HG03442 (cell line): Measurements from ENCODE around the gene DCP2.

Source experiments
- ATAC-seq: cut with Tn5 transposase; IDR thresholded peaks from one replicate; pipeline ENCODE4 v1.9.1; 2021; ENCODE audit warnings: mild to moderate bottlenecking, moderate library complexity; ENCODE audit not compliant: unreplicated experiment

The DCP2 gene

DNA sequence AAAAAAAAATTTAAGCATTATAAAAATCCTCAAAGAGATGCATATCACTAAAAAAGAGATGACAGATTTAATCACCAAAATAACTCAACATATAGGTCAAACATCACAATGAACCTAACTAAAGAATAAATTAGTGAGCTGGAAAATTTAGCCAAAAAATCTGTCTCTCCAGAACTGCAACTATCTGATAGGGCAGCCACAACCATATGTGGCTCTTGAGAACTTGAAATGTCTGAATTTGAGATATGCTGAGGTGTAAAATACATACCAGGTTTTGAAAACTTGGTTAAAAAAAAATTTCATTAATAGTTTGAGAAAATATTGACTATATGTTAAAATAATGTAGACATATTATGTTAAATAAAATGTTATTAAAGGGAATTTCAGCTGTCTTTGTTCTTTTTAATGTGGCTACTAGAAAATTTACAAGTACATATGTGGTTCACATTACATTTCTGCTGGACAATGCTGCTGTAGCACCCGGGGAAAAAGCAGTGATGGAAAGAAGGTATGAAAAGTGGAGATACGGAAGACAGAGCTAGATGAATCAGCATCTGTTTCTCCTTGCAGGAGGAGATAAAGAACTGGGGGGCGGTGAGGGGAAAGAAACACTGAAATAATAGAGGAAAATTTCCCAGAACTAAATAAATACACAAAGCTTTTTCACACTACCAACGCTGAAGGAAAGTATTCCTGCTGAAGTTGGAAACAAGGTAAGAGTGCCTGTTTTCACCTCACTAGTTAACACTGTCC lies 66.1 kb downstream of the DCP2 start:
- ATAC-seq: no peak

DNA sequence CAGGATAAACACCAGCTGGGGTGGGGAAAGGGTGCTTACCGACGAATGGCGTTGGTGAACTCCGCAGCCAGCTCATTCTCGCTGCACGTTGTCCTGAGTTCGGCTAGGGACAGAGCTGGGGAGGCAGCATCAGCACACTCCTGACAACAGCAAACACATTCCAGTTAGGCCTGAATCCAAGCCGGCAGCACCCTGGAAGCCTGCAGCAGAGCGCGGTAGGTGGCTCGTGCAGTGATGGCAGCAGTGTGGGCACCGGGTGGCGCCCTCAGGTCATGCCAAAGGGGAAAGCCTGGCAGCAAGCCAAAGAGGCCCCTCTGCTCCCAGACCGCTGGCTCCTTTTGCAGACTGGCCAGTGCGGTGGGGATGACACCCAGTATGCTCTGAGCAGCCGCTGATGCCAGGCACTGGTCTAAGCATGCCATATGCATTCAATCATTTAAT lies 66.9 kb downstream of the DCP2 start:
- no peak for ATAC-seq

DNA sequence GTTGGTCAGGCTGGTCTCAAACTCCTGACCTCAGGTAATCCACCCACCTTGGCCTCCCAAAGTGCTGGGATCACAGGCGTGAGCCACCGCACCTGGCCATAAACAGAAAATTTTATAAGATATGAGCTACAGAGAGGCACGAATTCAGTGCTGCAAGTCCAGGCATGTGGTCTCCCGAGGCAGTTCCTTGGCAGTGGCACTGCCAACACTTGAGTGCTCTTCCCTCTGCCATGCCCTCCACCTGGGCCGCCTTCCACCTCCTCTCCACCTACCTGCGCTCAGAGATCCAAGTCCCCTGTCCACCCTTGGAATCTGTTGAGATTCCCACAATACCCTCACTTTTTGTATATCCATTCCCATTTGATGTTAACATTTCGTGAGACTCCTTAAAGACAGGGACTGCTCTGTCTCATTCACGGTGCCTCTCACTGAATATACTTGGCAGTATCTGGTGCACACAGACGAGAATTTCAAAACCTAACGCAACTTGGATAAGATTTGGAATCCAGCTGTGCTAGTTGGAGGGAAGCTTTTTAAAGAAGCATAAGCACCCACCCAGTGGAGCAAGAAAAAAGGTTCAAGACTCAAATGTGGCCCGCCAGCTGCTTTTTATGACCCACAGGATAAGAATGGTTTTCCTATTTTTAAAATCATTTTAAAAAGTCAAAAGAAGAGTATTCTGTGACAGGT lies 68.3 kb downstream of the DCP2 start:
- ATAC-seq: no peak

DNA sequence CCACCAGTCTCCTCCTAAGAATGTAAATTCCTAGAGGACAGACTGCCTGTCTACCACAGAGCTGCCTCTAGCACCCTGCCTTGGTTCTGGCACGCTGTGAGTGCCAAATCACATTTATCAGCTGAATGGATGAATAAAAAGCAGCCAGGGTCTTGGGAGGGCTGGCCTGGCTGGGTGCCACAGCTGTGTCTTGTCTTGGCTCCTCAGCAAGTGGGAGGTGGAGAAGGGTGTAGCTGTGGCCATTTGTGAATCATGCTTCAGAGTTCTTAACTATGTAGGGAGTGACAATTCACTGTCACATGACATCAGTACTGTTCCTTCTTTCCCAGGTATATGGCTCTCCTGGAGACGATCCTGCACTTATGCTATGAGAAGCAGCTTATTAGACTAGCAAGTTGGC lies 70.6 kb downstream of the DCP2 start:
- ATAC-seq: no peak

DNA sequence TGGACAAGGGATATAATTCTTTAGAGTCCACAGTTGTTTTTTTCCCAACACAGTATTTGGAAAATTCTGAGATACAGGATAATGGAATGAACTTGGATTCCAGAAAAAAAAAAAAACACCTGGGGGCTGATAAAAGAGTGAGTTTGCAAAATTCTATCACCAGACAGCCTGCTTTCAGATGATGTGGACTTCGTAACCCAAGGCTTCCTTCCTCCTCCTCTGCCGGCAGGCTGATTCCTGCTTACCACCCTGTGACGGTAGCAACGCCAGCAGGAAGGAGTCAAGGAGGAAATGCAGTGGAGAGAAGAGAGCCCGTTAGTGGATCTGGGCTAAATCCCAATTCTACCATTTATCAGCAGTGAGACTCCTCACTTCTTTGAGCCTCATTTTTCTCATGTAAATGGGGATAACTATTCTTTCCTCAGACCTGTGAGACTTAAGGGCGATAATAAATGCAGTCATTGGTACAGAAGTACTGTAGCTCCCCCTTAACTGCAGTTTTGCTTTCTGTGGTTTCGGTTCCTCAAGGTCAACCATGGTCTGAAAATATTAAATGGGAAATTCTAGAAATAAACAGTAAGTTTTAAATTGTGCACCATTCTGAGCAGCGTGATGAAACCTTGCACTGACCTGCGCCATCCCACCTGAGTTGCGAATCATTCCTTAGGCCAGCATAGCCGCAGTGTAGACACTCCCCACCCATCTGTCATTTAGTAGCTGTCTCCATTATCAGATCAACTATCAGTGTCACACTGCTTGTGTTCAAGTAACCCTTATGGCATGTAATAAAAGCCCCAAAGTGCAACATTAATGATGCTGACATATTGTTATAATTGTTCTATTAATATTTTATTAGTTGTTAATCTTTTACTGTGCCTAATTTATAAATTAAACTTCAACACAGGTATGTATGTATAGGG lies 71.4 kb downstream of the DCP2 start:
- peak; percentile 82 for ATAC-seq

DNA sequence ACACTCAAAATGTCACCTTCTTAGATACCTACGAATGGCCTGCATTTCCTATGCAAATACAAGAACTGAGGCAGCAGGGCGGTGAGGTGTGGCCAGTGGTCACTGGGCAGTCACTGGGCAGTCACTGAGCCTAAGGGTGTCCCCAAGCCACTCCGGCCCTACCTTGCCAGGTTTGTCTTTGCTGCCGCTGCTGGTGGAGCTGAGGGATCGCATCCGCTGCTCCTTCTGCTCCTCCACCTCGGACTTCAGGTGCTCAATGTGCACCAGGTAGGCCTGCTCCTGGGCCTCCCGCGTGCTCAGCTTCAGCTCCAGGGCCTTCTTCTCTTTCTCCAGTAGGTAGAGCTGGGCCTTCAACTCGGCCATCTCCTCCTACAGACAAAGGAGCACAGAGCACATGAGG lies 72.3 kb downstream of the DCP2 start:
- no peak for ATAC-seq

DNA sequence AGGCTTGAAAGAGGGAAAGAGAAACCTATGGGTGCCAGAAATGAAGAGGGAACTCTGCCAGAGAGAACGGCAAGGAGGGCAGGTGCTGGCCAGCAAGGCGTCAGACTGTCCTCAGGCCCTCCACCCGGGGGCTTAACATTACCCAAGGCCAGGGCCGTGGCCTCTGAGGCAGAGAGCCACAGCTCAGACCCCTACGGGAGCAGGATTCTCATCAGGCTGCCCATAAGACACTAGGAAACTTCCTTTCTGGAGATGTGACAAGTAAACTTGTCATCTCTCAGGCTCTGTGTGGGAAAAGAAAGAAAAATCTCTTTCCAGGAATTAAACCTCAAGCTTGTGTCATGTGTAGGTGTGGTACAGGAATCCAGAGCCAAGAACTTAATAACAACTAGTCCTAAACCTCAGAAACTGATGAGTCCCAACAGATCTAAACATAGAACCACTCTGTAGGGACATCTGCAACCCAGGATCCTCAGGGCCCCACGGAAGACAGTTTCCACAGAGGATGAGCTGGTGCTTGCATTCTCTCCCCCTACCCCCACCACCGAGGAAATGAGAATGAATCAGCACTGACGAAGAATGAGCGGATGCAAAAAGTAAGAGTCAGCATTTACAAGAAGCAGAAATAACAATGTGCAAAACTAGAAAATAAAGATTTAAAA lies 74.3 kb downstream of the DCP2 start:
- ATAC-seq: no peak

DNA sequence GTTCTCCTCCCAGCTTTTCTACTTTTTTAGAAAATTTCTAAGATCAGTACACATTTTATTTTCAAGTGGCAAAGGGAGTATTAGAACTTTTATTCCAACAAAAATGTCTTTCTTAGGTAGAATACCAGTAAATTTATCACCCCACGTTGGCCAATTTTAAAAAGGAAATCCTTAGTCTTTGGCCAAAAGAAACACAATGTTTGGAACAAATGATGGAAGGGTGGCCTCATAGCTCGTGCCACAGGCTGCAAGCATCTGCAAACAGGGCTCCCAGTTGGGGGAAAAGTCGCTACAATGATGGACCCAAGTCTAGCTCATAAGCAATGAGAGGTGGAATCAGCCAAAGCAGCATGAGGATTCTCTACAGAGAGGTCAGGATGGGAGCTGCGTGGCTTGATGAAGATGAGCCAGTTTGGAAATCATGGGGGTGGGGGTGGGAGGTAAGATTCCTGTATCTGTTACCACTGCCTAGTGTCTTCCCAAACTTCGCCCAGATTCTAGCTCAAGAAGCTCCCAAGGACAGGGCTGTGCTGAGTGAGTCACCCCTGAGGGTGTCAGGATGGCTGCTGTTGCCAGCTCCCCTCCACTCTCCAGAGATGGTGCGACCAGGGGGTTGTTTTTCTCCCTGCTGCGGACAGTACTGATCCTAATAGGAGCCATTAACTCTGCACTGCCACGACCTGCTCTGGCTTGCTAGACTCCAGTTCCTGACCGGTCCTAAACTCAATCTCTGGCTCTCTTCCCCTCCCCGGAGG lies 75.6 kb downstream of the DCP2 start:
- ATAC-seq: no peak

DNA sequence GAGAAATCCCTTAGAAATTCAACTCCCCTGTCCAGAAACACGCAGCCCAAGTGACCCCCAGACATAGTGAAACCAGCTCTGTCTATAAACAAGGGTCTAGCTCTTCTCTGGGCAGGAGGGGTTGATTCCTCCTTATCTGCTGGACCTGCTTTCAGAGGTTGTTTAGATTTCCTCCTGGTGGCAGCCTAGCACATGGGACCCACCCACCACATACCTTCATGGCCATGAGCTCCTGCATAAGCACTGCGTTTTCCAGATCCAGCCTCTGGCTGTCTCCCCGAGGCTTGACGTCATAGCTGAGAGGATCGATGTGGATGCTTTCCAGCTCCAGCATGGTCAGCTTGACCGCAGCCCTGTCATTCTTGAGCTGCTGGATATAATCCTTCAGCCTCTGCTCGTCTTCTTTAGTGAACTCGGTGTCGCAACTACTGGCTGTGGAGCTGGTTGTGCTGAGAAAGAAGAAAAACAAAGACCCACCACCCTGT lies 77.0 kb downstream of the DCP2 start:
- no peak for ATAC-seq

DNA sequence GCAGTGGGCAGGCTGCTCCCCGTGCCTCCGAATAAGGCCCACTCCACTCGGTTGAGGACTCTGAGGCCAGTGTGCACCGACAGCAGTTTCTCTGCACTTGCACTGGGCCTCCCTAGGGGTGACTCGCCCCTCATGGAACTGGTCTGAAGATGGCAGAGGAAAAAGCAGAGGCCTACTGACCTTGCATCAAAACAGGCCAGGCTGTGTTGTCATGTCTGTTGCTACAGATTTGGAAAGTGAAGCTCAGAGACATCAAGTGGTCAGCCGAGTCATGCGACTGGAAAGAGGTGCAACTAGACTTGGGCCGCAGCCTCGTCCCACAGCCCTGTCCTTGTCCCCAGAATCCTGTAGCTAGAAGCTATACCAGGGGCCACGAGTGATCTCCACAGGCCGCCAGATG lies 78.3 kb downstream of the DCP2 start:
- no peak for ATAC-seq

DNA sequence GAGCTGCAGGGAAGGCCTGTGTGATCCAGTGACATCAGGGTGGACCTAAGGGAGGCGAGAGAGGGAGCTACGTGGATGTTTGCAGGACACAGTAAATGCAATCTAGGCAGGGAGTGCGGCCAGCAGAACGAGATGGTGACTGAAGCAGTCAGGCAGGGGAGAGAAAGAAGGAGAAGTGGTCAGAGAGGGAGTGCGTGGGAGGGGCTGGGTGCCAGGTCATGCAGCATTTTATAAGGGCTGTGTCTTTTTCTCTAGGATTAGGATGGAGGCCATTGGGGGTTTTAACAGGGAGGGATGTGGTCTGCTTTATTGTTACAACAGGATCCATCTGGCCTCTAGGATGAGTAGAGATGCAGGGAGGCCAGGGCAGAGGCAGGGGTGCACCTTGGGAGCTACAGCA lies 80.4 kb downstream of the DCP2 start:
- ATAC-seq: no peak

DNA sequence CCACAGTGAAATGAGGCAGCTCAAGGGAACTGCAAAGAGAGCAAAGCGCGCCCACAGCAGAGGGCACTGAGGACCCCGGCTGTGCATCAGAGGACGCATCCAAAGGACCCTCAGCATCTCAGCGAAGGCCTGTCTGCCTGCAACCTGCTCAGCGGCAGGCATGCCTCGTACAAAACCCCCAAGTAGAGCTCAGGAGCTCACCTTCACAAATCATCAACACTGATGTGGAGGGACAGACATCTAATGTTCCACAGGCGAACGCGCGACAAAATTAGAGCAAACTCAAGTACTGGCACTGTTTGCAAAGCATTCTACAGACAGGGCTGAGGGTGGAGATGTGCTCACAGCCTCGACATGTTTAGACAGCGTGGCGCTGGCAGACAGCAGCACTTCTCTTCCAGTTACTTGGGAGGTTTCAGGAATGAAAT lies 81.0 kb downstream of the DCP2 start:
- ATAC-seq: no peak

DNA sequence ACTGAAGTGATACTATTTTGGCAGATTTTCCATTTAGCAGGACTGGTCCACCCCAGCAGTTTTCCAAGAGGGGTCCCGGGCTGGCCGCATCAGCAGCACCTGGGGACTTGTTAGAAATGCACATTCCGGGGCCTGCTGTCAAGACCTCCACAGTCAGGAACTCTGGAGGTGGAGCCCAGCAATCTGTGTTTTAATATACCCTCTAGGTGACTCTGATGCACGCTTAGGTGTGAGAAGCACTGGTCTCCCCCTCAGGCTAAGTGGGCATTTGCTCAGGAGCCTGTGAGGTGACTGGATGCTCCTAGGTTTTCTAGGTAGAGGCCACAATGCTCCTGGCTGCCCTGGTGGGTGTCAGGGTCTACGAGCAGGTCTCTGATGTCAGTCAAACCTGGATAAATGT lies 81.7 kb downstream of the DCP2 start:
- ATAC-seq: no peak

DNA sequence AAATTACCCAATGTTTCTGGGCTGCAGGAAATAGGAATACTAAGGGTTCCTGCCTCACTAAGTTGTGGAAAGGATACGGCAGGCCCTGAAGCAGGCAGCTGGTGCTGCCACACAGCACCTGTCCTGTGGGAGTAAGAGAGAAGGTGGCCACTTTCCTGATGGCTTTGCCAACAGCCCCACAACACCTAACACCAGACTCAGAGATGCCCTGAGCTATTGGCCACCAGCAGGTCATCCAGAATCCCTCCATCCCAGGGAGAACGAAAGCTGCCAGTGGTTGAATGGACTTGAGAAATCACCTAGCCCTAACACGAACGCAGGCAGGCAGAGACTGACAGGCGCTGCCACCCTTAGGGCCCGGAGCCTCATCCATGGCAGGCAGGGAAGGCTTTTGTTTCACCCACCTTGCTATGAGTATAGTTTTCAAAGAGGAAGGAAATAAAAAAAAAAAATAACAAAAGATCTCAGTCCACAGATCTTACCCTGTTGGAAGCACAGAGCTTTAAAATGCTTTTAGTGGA lies 82.2 kb downstream of the DCP2 start:
- no peak for ATAC-seq

DNA sequence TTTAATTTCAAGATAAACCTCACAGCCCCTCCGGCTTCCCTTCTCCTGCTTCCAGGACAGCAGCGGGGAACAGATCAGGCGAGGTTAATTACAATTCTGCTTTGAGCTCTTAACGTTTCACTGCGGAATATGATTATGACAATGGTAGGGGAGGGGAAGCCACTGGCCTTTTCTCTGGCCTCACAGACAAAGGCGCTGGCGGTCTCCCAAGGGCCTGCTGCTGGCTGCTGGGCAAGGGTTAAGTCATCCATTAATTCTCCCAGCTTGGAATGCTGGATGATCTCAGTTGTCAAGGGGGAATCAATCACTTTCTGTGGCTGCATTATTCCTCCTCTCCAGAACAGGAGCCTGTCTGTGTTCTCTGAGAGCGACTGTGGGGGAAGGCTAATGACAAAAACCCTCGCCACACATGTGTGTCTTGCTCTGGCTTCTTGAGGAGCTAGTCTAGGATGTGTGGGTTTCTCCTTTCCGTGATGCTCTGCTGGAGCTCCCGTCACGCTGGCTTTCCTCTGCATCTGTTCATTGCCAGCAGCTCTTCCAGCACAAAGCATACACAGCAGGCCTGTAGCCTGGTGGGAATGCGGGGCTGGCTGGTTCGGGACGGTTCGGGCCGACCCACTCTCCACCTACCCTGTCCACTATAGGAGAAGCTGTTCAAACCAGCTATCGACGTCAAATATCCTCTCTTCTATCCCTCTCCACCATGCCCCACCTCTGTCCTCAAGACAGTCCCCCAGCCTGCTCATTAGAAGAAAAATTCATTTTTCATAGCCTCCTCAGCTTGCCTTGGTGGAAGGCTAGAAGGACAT lies 82.8 kb downstream of the DCP2 start:
- ATAC-seq: no peak

DNA sequence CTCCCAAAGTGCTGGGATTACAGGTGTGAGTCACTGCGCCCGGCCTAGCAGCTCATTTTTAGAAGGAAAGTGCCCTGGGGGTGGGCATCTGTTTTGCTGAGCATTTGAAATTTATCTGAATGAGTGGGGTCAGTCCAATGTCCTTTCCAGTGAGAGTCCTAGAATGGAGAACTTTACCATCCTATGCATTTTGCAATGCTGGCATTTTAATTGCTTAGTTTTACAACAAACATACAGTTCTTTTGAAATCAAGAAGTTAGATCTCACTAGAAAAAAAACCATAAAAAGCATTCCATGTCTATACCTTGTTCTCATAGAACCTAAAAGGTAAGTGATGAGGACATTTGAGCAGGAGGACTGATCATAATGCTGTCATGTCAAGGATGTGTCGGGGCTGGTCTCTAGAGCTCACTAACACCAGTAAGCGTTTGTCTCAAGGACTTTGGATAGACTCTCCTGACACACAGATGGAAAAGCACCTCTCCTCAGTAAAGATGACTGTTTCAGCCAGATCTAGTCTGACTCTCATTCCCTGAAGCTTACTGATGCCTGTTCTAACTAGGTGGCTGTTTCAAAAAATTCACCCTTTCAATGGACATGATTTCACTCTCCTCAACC lies 83.9 kb downstream of the DCP2 start:
- no peak for ATAC-seq

DNA sequence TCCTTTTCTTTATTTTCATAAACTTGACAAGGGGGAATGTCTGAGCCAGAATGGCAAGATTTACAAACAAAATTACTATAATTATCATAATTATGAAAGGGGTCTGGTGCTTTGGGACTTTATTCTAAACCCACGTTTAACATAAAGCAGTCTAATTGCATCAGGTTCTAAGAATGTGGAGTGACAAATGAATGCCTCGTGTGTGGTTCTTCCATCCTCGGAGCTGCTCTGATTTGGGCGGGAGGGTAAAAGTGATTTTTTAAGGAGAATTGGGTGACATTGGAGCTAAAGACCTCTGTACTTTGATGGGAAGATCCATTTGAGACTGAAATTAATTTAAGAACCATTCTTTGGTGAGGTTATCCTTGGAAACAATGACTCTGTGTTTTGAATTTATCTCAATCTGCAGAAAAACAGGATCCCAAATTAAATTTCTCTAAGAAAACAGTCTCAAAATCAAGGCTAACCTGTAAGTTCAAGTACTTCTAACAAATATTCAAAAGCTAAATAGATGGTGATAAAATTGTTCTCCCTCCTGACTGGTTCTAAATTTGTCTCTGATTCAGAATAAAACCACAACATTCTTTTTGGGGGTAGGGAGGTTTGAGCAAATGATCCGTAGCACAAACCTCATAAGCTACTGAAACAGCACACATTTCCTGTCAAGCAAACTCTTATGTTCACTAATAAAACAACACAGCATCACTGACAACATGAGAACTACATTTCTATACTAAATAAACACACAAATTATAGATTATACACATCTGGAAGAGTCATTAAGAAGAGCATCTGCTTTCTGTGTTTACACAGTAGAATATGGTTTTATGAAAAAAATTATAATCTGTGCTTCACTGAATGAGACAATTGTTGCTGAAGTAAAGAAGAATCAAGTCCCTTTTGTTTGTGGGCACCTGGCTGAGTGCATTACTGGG lies 85.5 kb downstream of the DCP2 start:
- ATAC-seq: no peak
